Liver (tissue), 9 donors: ENCODE measurements around the gene SV2B. TPM values are rescaled to one million over a fixed set of nuclear protein-coding genes. Genes with fewer than 3 reads are reported as not detected.

Experiments
- DNase-seq: peaks from one replicate; pipeline ENCODE4 v3.0.0-alpha.2; 2017; ENCODE audit warnings: low spot score
- H3K27ac ChIP-seq, 2 donors: one replicate each; pipeline ENCODE4 v1.7.0; 2013; ENCODE audit warnings: inconsistent platforms in 2 of 2, low read length in 2 of 2, control low read depth in 1 of 2, low read depth in 1 of 2, mild to moderate bottlenecking in 1 of 2
- H3K27me3 ChIP-seq, 4 donors: one replicate each; pipeline versions ENCODE4 v1.6.1 to v1.7.0; 2013; ENCODE audit warnings: low read length in 3 of 4, inconsistent platforms in 1 of 4, mild to moderate bottlenecking in 1 of 4, moderate library complexity in 1 of 4; ENCODE audit not compliant: control insufficient read depth in 4 of 4, insufficient read depth in 4 of 4
- H3K36me3 ChIP-seq, 4 donors: one replicate each; pipeline versions ENCODE4 v1.6.1 to v1.7.0; 2013; ENCODE audit warnings: low read length in 3 of 4, mild to moderate bottlenecking in 3 of 4, low read depth in 1 of 4, moderate library complexity in 1 of 4; ENCODE audit not compliant: control insufficient read depth in 4 of 4, insufficient read depth in 3 of 4
- H3K4me1 ChIP-seq, 4 donors: one replicate each; pipeline versions ENCODE4 v1.6.1 to v1.7.0; 2013; ENCODE audit warnings: low read length in 3 of 4, mild to moderate bottlenecking in 3 of 4, moderate library complexity in 1 of 4; ENCODE audit not compliant: control insufficient read depth in 4 of 4, insufficient read depth in 4 of 4
- H3K4me3 ChIP-seq, 3 donors: one replicate each; pipeline versions ENCODE4 v1.6.1 to v1.7.0; 2013; ENCODE audit warnings: low read length in 3 of 3, control low read depth in 1 of 3, low read depth in 1 of 3, mild to moderate bottlenecking in 1 of 3
- H3K9ac ChIP-seq, 2 donors: one replicate each; pipeline ENCODE4 v1.7.0; 2013; ENCODE audit warnings: low read length in 2 of 2, mild to moderate bottlenecking in 2 of 2, moderate library complexity in 2 of 2, control low read depth in 1 of 2, low read depth in 1 of 2
- H3K9me3 ChIP-seq, 4 donors: one replicate each; pipeline versions ENCODE4 v1.6.1 to v1.7.0; 2013; ENCODE audit warnings: low read length in 3 of 4; ENCODE audit not compliant: control insufficient read depth in 4 of 4
- EGR1 ChIP-seq, 2 donors: IDR thresholded peaks; 2 replicates each; pipeline ENCODE4 v1.6.1; 2016 to 2018; ENCODE audit warnings: antibody characterized with exemption in 2 of 2, low read depth in 2 of 2
- FOXA2 ChIP-seq: IDR thresholded peaks from 2 replicates; pipeline ENCODE4 v1.6.1; 2016; ENCODE audit warnings: antibody characterized with exemption
- HNF4A ChIP-seq, 2 donors: conservative IDR thresholded peaks; 2 replicates each; pipeline ENCODE4 v1.6.1; 2016; ENCODE audit warnings: antibody characterized with exemption in 2 of 2, mild to moderate bottlenecking in 2 of 2
- HNF4G ChIP-seq: IDR thresholded peaks from 2 replicates; pipeline ENCODE4 v1.6.1; 2016; ENCODE audit warnings: antibody characterized with exemption
- JUND ChIP-seq, 2 donors: IDR thresholded peaks; 2 replicates each; pipeline ENCODE4 v1.6.1; 2016; ENCODE audit warnings: antibody characterized with exemption in 2 of 2
- RAD21 ChIP-seq, 2 donors: IDR thresholded peaks; 2 replicates each; pipeline ENCODE4 v1.6.1; 2016; ENCODE audit warnings: antibody characterized with exemption in 2 of 2, mild to moderate bottlenecking in 2 of 2
- RXRA ChIP-seq, 2 donors: IDR thresholded peaks; 2 replicates each; pipeline ENCODE4 v1.6.1; 2017 to 2018; ENCODE audit warnings: antibody characterized with exemption in 2 of 2, mild to moderate bottlenecking in 1 of 2
- TAF1 ChIP-seq: conservative IDR thresholded peaks from 2 replicates; pipeline ENCODE4 v1.6.1; 2016; ENCODE audit warnings: antibody characterized with exemption, mild to moderate bottlenecking
- WGBS: extraction: QIAGEN DNeasy Blood & Tissue Kit; methylation state at CpG from one replicate; pipeline ENCODE4 v1.1.7; 2013; 5-methylcytosine and 5-hydroxymethylcytosine counted together
- polyA plus RNA-seq, 2 donors: library from polyadenylated mRNA; stranded (reverse) in 1 of 2; unstranded in 1 of 2; fragments of 200-250 nt in 1 of 2; fragments of >200 nt in 1 of 2; fragmentation: Nextera tagmentation in 1 of 2; extraction: Ambion mirVana in 1 of 2; gene quantifications; one replicate each; pipeline versions ENCODE4 v1.2.1 to v1.2.3, GENCODE V29; 2013 to 2015
- total RNA-seq, 2 donors: library from RNA; depleted of rRNA; stranded (reverse); fragments of >200 nt; gene quantifications; one replicate each; pipeline ENCODE4 v1.2.3, GENCODE V29; 2014
- TF ChIP-seq, protein P1 (sequence below): IDR thresholded peaks from 2 replicates; pipeline ENCODE4 v1.6.1; 2016; ENCODE audit warnings: antibody characterized with exemption
- TF ChIP-seq, protein P2 (sequence below): IDR thresholded peaks from 2 replicates; pipeline ENCODE4 v1.6.1; 2016; ENCODE audit warnings: antibody characterized with exemption
- TF ChIP-seq, protein P3 (sequence below): IDR thresholded peaks from 2 replicates; pipeline ENCODE4 v1.6.1; 2016; ENCODE audit warnings: antibody characterized with exemption, mild to moderate bottlenecking
- donor health status: healthy.
- donor health status: healthy.
- donor health status: healthy.
- donor health status: healthy.
- donor health status: healthy.

SV2B gene
- total and polyA plus RNA-seq, 4 donors, result 0.08 to 0.16 (median 0.09) TPM; not detected in 1

DNA sequence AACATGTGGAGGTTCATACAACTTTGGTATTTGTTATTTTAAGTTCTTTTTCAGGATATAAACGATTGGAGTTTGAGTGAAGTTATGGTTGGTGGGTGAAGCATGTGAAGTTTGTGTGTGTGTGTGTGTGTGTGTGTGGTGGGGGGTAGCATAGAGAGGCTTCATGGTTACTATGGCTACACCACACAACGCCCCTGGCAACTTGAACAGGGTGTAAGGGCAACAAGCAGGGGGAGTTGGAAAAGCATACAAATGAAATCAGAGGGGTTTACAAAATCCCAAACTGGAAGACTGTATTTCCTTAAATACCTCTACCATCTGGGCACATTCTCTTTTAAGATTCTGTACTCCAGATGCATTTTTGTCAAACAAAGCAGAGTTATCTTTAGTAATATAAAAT lies 207.5 kb downstream of the SV2B start:
- Histone ChIP-seq H3K36me3 (no peaks in the 10 kb centered on the region), H3K9ac (no peak overlapping the region), H3K27ac (no peak overlapping the region), H3K4me1 (peaks cover 0 to 9% (median 5%) of the 10 kb centered on the region in 4 donors), H3K27me3 (no peaks in the 10 kb centered on the region), H3K4me3 (no peak overlapping the region), H3K9me3 (no peaks in the 10 kb centered on the region)
- WGBS, result 71% methylated on average over 2 of the region's 2 CpGs
- no peak for DNase-seq
- TF ChIP-seq, protein P1, sequence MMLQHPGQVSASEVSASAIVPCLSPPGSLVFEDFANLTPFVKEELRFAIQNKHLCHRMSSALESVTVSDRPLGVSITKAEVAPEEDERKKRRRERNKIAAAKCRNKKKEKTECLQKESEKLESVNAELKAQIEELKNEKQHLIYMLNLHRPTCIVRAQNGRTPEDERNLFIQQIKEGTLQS, result no peak
- TF ChIP-seq JUND (IDR thresholded peaks at IDR 0.05), result no peak
- TF ChIP-seq EGR1 (IDR thresholded peaks at IDR 0.05; ENCODE audit: low read depth in 2 of 2), result no peak
- TF ChIP-seq FOXA2, result no peak
- TF ChIP-seq, protein P2, sequence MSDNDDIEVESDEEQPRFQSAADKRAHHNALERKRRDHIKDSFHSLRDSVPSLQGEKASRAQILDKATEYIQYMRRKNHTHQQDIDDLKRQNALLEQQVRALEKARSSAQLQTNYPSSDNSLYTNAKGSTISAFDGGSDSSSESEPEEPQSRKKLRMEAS, result no peak
- TF ChIP-seq, protein P3, sequence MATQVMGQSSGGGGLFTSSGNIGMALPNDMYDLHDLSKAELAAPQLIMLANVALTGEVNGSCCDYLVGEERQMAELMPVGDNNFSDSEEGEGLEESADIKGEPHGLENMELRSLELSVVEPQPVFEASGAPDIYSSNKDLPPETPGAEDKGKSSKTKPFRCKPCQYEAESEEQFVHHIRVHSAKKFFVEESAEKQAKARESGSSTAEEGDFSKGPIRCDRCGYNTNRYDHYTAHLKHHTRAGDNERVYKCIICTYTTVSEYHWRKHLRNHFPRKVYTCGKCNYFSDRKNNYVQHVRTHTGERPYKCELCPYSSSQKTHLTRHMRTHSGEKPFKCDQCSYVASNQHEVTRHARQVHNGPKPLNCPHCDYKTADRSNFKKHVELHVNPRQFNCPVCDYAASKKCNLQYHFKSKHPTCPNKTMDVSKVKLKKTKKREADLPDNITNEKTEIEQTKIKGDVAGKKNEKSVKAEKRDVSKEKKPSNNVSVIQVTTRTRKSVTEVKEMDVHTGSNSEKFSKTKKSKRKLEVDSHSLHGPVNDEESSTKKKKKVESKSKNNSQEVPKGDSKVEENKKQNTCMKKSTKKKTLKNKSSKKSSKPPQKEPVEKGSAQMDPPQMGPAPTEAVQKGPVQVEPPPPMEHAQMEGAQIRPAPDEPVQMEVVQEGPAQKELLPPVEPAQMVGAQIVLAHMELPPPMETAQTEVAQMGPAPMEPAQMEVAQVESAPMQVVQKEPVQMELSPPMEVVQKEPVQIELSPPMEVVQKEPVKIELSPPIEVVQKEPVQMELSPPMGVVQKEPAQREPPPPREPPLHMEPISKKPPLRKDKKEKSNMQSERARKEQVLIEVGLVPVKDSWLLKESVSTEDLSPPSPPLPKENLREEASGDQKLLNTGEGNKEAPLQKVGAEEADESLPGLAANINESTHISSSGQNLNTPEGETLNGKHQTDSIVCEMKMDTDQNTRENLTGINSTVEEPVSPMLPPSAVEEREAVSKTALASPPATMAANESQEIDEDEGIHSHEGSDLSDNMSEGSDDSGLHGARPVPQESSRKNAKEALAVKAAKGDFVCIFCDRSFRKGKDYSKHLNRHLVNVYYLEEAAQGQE, result no peak
- TF ChIP-seq HNF4A (conservative IDR thresholded peaks at IDR 0.05), result no peak
- TF ChIP-seq HNF4G, result no peak
- no peak for TF ChIP-seq TAF1

DNA sequence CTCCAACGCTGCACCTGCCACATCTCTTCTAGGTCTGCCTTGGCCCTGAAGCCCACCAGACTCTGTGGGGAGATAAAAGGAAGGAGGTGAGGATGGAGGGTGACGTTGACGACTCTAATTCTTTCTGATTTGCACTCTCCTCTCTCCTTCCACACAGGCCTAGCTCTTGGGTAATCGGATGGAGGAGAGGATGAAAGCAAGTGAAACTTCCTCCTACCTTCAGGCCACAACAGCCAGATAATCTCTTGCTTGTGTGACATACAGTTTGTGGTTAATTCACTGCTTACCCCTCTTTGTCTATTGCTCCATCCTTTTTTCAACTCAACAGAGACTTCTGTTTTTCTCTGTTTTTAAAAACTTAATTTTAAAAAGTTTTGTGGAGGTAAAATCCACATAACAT lies 208.1 kb downstream of the SV2B start:
- no peaks in the 10 kb centered on the region for H3K36me3 ChIP-seq
- H3K4me3 ChIP-seq, result no peak overlapping the region
- no peak overlapping the region for H3K9ac ChIP-seq
- no peak overlapping the region for H3K27ac ChIP-seq
- no peaks in the 10 kb centered on the region for H3K27me3 ChIP-seq
- no peaks in the 10 kb centered on the region for H3K9me3 ChIP-seq
- no peak for DNase-seq
- peaks cover 0 to 10% (median 7%) of the 10 kb centered on the region in 4 donors for H3K4me1 ChIP-seq
- TF ChIP-seq RAD21 (IDR thresholded peaks at IDR 0.05), result no peak
- no peak for TF ChIP-seq HNF4A (conservative IDR thresholded peaks at IDR 0.05)
- TF ChIP-seq, protein P3, result no peak
- TF ChIP-seq EGR1 (IDR thresholded peaks at IDR 0.05; ENCODE audit: low read depth in 2 of 2), result no peak
- TF ChIP-seq TAF1, result no peak
- no peak for TF ChIP-seq FOXA2
- no peak for TF ChIP-seq JUND (IDR thresholded peaks at IDR 0.05)
- no peak for TF ChIP-seq RXRA (IDR thresholded peaks at IDR 0.05)
- 73% methylated on average over 4 of the region's 4 CpGs for WGBS
